ENCODE measurements around the gene ULBP1.

DNA sequence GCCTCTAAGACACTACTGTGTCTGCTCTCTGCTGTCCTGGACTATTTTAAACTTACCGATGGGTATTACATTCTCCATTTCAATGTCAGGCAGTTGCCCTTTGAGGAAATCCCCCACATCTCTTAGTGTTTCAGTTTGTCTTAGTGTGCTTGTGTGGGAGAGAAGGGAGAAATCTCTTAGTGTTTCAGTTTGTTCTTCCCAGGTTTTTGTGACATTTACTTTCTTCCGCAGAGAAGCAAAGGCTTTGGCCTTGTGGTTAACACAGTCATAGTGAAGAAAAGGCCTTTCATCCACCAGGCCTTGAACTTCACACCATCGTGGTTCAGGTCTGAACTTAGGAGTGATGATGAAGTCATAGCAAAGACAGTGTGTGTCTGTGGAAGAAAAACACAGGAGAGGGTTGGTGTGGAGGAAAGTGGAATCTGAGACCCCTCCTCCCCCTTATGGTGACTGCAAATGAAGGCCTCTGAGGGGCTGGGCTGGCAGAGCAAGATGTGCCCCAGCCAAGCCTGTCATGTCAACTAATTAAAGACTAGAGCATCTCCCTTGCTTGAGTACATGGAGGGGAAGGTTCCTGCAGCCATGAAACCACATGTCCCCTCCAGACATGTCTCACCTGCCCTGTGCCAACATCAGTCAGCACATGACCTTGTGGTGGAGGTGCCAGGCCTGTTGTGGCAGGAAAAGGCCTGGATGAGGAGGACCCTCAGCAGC, 37.7 kb downstream of the ULBP1 start:
- no peak for TF ChIP-seq POLR2AphosphoS5 (IDR thresholded peaks at IDR 0.05; ENCODE audit: borderline replicate concordance, low read depth, low read length)
- TF ChIP-seq EZH2 (IDR thresholded peaks at IDR 0.05) = no peak
- TF ChIP-seq FOXP2 (optimal IDR thresholded peaks at IDR 0.05; ENCODE audit: control extremely low read depth, extremely low read length, insufficient read depth) = no peak

All from SK-N-MC (cell line).